C4-2B (cell line): ENCODE measurements around the gene SLC27A3.

Source experiments
- H3K27ac ChIP-seq: fragments of 450-650 bp; 2 replicates; pipeline ENCODE4 v1.5.1; 2017
- ZFX ChIP-seq: fragments of 450-650 bp; IDR thresholded peaks from 2 replicates; pipeline ENCODE4 v1.6.1; 2017
- TF ChIP-seq, protein P1 (sequence below): fragments of 450-650 bp; conservative IDR thresholded peaks from 2 replicates; pipeline ENCODE4 v1.5.1; 2017; ENCODE audit warnings: mild to moderate bottlenecking

The SLC27A3 gene

DNA sequence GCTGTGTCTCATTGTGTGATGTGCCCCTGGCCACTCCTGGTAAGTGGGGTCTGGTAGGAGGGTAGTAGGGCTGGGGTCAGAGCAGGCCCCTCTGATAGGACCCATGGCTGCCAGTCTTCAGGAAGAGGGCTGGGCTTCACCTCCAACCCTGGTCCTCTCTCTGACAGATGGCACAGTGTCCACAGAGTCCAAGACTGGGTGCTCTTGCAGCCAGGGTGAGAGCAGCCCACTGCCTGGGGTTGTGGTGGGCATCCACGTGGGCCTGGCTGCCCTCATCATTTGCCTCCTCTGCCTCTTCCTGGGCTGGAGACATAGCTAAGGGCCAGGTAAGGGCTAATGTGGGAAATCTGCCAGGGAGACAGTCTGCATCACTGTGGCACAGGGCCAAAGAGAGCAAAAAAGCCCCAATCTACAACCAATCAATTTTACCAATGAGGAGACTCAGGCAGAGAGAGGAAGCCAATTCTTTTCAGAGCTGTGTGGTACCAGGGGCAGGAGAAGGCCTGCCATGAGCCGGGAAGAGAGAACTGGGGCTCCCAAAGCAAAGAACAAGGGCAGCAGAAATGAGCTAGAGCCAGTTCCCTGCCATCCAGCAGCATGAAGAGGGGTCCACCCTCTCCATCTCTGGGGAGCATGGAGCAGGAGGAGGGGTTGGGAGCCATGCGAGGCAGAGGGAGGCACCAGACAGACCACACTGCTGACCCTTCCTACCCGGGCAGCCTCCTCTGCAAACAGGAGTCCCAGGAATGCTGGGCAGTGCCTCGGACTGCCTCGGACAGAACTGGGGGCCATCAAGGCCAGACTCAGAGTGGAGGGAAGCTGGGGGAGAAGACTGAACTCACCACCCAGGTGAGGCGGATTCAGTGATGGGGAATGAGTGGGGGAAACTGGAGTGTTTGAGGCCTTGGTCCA lies 26.8 kb downstream of the SLC27A3 start:
- no peak for TF ChIP-seq ZFX
- TF ChIP-seq, protein P1, sequence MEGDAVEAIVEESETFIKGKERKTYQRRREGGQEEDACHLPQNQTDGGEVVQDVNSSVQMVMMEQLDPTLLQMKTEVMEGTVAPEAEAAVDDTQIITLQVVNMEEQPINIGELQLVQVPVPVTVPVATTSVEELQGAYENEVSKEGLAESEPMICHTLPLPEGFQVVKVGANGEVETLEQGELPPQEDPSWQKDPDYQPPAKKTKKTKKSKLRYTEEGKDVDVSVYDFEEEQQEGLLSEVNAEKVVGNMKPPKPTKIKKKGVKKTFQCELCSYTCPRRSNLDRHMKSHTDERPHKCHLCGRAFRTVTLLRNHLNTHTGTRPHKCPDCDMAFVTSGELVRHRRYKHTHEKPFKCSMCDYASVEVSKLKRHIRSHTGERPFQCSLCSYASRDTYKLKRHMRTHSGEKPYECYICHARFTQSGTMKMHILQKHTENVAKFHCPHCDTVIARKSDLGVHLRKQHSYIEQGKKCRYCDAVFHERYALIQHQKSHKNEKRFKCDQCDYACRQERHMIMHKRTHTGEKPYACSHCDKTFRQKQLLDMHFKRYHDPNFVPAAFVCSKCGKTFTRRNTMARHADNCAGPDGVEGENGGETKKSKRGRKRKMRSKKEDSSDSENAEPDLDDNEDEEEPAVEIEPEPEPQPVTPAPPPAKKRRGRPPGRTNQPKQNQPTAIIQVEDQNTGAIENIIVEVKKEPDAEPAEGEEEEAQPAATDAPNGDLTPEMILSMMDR: no peak
- H3K27ac ChIP-seq: no peak overlapping the region

DNA sequence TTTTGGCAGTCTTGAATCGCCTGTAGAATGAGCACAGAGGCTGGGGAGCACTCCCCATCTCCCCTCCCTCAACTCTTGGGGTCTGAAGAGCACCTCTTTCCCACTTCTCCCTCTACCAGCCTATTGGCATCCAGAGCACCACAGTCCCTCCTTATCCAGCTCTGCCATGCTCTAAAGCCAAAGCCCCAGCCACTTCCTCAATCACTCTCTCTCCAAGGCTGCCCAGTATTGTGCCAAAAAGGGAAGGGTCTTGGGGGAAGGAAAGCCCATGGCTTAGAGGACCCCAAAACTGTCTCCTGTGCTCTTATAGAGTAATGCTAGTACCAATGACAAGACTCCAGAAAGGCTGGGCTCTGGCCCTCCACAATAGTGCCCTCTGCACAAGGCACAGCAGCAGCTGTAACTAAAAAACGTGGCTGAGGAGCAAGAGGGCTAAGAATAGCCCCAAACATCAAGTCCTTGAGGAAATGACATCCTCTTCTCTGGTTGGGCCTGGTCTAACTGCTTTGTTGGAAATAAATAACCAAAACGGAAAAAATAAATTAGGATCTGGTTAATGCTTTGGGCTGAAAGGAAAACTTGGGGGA lies 28.4 kb downstream of the SLC27A3 start:
- H3K27ac ChIP-seq: no peak overlapping the region
- TF ChIP-seq ZFX: no peak
- TF ChIP-seq, protein P1: no peak

DNA sequence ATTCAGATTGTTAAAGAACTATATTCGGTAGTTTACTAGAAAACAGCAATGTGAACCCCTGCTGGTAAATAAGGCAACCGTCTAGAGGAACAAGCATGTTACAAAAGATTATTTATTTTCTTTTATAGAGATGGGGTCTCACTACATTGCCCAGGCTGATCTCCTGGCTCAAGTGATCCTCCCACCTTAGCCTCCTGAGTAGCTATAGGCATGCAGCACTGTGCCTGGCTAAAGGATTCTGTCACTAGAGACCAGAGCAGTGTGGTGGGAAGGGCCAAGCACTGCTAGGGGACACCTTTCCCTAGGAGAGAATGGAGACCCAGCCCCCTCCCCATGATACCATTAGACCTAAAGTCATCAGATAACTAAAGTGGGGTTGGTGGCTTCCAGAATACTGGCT lies 28.9 kb downstream of the SLC27A3 start:
- H3K27ac ChIP-seq: no peak overlapping the region
- TF ChIP-seq, protein P1: no peak
- no peak for TF ChIP-seq ZFX

DNA sequence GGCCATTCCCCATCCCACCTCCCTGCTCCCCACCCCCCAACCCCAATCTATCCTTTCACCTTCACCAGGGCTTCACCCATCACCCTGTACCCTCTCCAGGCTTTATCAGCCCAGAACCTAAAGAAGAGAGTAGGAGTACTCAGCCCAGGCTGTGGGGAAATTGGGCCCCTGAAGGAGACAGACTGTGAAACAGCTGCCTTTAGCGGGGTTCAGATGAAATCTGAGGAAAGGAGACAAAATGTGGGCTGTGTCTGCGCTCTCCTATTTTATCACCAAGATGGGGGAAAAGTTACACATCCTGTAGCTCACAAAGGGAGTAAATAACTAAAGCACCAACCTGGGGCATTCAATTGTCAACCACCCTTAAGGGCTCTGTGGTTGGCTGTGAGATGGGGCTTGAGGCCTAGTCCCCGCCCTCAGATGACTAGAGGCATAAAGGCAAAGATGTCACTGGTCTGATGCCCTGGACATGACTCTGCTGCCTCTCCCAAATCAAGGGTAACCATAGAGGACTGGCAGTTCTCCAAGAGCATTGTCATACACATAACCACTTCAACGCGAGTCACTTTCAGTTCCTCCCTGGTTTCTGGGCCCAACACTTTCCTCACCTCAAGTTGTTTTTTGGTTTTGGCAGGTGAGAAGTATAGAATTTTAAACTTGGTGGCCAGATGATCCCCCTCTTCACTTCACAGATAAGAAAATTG lies 30.0 kb downstream of the SLC27A3 start:
- no peak overlapping the region for H3K27ac ChIP-seq

DNA sequence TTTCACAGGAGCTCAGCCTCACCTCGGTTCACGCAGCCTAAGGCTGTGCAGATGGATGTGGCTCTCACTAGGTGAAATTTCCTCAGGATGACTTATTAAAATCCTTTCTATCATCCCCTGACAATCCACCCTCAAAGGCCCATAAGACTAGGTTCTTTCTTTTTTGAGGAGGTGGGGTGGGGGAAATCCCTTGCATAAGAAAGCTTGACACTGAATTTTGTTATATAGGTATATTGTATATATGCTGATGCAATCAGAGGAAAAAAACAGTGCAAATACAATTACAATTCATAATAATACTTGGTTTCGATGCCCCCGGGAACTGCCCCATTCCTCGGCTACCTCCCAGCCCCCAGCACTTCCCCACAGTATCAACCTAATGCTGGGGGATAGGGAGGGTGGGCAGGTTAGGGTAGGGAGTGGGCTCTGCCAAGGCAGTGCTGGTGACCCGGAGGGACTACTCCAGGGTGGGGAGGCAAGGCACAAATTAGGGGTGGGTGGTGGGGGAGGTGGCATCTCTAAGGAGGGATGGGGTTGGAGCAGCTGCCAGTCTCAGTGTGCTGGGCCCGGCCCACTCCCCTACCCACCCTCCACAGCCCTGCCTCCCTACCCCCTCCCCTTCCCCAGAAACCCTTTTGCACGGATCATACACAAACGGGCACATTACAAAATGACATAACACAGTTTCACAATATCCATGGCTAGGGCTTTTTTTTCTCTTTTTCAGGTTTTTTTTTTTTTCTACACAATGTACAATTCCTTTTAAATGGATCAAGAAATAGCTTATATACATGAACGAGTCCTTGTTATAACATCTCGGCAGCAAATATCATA lies 30.9 kb downstream of the SLC27A3 start:
- H3K27ac ChIP-seq: no peak overlapping the region
- TF ChIP-seq, protein P1: no peak
- no peak for TF ChIP-seq ZFX

More for the DNA sequence above, 30.0 kb downstream of the SLC27A3 start:
- TF ChIP-seq, protein P1: no peak
- no peak for TF ChIP-seq ZFX

DNA sequence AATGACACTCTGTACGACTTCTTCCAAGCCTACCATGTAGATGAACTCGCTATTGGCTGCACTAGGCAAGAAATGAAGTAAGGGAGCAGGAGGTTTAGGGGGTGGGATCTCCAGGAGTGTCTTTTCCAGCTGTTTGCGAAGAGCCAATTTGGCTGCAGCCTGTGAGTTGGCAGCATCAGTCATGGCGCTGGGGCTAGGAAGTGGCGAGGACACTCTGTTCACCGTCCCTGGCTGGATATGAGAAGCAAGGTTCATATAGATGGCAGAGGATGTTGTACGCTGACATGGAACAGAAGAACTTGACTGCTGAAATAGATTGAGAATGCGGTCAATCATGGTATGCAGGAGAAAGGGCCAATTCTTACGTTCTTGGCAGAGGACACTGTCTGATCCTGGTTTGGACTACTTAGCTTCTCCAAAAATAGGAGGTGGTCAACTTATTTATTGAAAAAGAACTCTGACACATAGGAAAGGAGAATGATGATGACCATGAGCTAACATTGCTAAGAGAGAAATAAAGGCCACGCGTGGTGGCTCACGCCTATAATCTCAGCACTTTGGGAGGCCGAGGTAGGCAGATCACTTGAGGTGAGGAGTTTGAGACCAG lies 41.2 kb downstream of the SLC27A3 start:
- TF ChIP-seq ZFX: no peak
- TF ChIP-seq, protein P1: no peak

More for the DNA sequence above, 41.2 kb downstream of the SLC27A3 start:
- no peak overlapping the region for H3K27ac ChIP-seq
